Nephron (organoid): Measurements from ENCODE around the gene KIF6.

Experiments used
- H3K27ac Mint-ChIP-seq, 3 experiments: 2 replicates each; pipeline ENCODE4 v1.8.0; 2020; ENCODE audit warnings: mixed read lengths in 3 of 3, mild to moderate bottlenecking in 2 of 3, moderate library complexity in 1 of 3
- H3K27me3 Mint-ChIP-seq: 2 replicates; pipeline ENCODE4 v1.8.0; 2021; ENCODE audit warnings: low read depth, mild to moderate bottlenecking, moderate library complexity, mixed read lengths
- H3K36me3 Mint-ChIP-seq: 2 replicates; pipeline ENCODE4 v1.8.0; 2020; ENCODE audit warnings: low read depth, mixed read lengths
- H3K4me1 Mint-ChIP-seq: 2 replicates; pipeline ENCODE4 v1.8.0; 2020; ENCODE audit warnings: mixed read lengths
- H3K4me3 Mint-ChIP-seq, 3 experiments: 2 replicates each; pipeline ENCODE4 v1.8.0; 2020; ENCODE audit warnings: mild to moderate bottlenecking in 3 of 3, mixed read lengths in 3 of 3, moderate library complexity in 2 of 3
- H3K9me3 Mint-ChIP-seq: 2 replicates; pipeline ENCODE4 v1.8.0; 2020; ENCODE audit warnings: mixed read lengths
- TF ChIP-seq, protein P1 (sequence below), 3 experiments: fragments of 200-600 bp; sonication (generic); IDR thresholded peaks; one replicate each; pipeline ENCODE4 v1.5.0; 2021; ENCODE audit warnings: antibody characterized with exemption in 3 of 3; ENCODE audit not compliant: unreplicated experiment in 3 of 3

Gene KIF6

DNA sequence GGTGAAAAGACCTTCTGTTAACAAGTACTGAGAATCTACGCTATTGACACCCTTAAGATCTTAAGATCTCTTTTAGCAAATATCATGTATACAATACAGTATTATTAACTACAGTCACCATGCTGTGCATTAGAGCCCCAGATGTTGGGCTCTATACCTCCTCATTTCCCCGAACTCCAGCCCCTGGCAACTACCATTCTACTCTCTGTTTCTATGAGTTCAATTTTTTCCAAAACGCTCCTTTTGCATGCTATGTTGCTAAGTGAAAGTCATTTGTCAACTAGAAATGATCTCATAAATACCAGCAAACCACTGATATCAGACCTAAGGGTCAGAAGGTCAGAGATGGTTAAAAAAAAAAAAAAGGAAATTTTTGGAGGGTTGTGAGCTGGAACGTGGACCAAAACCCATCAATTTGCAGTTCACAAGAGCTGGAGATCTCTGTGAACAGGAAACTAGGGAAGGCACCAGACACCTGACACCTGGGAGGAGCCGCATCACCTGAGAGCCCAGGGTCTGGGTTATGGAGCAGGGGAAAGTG is 280.7 kb downstream of the KIF6 start:
- peaks cover 19% of the 10 kb centered on the region for H3K4me1 Mint-ChIP-seq
- H3K9me3 Mint-ChIP-seq = no peaks in the 10 kb centered on the region
- TF ChIP-seq, protein P1, sequence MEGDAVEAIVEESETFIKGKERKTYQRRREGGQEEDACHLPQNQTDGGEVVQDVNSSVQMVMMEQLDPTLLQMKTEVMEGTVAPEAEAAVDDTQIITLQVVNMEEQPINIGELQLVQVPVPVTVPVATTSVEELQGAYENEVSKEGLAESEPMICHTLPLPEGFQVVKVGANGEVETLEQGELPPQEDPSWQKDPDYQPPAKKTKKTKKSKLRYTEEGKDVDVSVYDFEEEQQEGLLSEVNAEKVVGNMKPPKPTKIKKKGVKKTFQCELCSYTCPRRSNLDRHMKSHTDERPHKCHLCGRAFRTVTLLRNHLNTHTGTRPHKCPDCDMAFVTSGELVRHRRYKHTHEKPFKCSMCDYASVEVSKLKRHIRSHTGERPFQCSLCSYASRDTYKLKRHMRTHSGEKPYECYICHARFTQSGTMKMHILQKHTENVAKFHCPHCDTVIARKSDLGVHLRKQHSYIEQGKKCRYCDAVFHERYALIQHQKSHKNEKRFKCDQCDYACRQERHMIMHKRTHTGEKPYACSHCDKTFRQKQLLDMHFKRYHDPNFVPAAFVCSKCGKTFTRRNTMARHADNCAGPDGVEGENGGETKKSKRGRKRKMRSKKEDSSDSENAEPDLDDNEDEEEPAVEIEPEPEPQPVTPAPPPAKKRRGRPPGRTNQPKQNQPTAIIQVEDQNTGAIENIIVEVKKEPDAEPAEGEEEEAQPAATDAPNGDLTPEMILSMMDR (IDR thresholded peaks at IDR 0.05; ENCODE audit: unreplicated experiment in 3 of 3) = no peak
- H3K27ac Mint-ChIP-seq = no peak overlapping the region
- H3K4me3 Mint-ChIP-seq = no peak overlapping the region
- H3K27me3 Mint-ChIP-seq = peaks cover 4% of the 10 kb centered on the region
- H3K36me3 Mint-ChIP-seq = no peaks in the 10 kb centered on the region

DNA sequence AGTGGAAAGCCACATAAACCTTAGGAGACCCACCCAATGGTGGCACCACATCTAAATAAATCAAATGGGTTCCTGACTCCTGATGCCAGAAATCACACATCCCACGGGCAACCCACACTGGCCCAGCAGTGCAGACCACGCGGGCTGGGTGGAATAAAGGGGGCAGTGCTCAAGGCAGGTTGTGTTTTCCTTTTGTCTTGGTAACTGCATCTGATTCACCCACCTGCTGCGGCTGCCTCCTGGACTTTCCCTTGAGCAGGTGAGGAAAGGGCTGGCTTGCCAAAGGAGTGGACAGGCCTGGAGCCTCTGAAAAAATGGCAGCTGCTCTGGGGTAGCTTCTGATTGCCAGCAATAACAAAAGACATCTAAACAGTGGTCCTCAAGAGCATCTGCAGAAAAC is 283.2 kb downstream of the KIF6 start:
- Mint-ChIP-seq H3K4me3 (no peak overlapping the region), H3K4me1 (peaks cover under 1% of the 10 kb centered on the region), H3K9me3 (peaks cover 3% of the 10 kb centered on the region), H3K36me3 (no peaks in the 10 kb centered on the region), H3K27me3 (peaks cover 4% of the 10 kb centered on the region), H3K27ac (no peak overlapping the region)
- TF ChIP-seq, protein P1 (IDR thresholded peaks at IDR 0.05; ENCODE audit: unreplicated experiment in 3 of 3) = no peak

- H3K4me1 Mint-ChIP-seq = no peaks in the 10 kb centered on the region
- peaks cover 4% of the 10 kb centered on the region for H3K27me3 Mint-ChIP-seq
- no peaks in the 10 kb centered on the region for H3K36me3 Mint-ChIP-seq
- peaks cover 6% of the 10 kb centered on the region for H3K9me3 Mint-ChIP-seq
- H3K4me3 Mint-ChIP-seq = no peak overlapping the region
- TF ChIP-seq, protein P1 (IDR thresholded peaks at IDR 0.05; ENCODE audit: unreplicated experiment in 3 of 3) = no peak
- no peak overlapping the region for H3K27ac Mint-ChIP-seq
These were observed 283.9 kb downstream of the KIF6 start for GRCh38 chr6:39441301-39441700.

- no peaks in the 10 kb centered on the region for H3K36me3 Mint-ChIP-seq
- no peak overlapping the region for H3K4me3 Mint-ChIP-seq
- H3K27ac Mint-ChIP-seq = no peak overlapping the region
- TF ChIP-seq, protein P1 (IDR thresholded peaks at IDR 0.05; ENCODE audit: unreplicated experiment in 3 of 3) = no peak
- H3K4me1 Mint-ChIP-seq = no peaks in the 10 kb centered on the region
- peaks cover 13% of the 10 kb centered on the region for H3K9me3 Mint-ChIP-seq
- H3K27me3 Mint-ChIP-seq = peaks cover 4% of the 10 kb centered on the region
These were observed 285.2 kb downstream of the KIF6 start for GRCh38 chr6:39440039-39440426.

GRCh38 chr6:39439342-39440038 is 285.7 kb downstream of the KIF6 start:
- Mint-ChIP-seq H3K27me3 (peaks cover 4% of the 10 kb centered on the region), H3K27ac (no peak overlapping the region), H3K9me3 (peaks cover 13% of the 10 kb centered on the region), H3K36me3 (no peaks in the 10 kb centered on the region), H3K4me3 (no peak overlapping the region), H3K4me1 (no peaks in the 10 kb centered on the region)
- TF ChIP-seq, protein P1 (IDR thresholded peaks at IDR 0.05; ENCODE audit: unreplicated experiment in 3 of 3) = no peak

- Mint-ChIP-seq H3K4me3 (no peak overlapping the region), H3K27ac (no peak overlapping the region), H3K9me3 (peaks cover 13% of the 10 kb centered on the region), H3K27me3 (peaks cover 3% of the 10 kb centered on the region), H3K4me1 (peaks cover 33% of the 10 kb centered on the region), H3K36me3 (no peaks in the 10 kb centered on the region)
- TF ChIP-seq, protein P1 (IDR thresholded peaks at IDR 0.05; ENCODE audit: unreplicated experiment in 3 of 3) = no peak
These were observed 291.6 kb downstream of the KIF6 start for GRCh38 chr6:39433630-39434029.
